Epithelial cell of proximal tubule (primary cell): ENCODE data around the gene NOS1AP. TPM values are rescaled to one million over a fixed set of nuclear protein-coding genes. Genes with fewer than 3 reads are reported as not detected.

ENCODE experiments used
- DNase-seq: peaks from one replicate; pipeline ENCODE4 v3.0.0-alpha.2; 2011; ENCODE audit warnings: low read depth
- H3K4me3 ChIP-seq: 2 replicates; pipeline ENCODE4 v1.5.1; 2011; ENCODE audit warnings: low read depth, mild to moderate bottlenecking, low read length
- CTCF ChIP-seq: conservative IDR thresholded peaks from 2 replicates; pipeline ENCODE4 v1.5.1; 2012; ENCODE audit warnings: low read depth, mild to moderate bottlenecking, low read length
- total RNA-seq: library from RNA; depleted of rRNA; stranded (reverse); fragments of >200 nt; gene quantifications from 2 replicates; pipeline ENCODE4 v1.2.3, GENCODE V29; 2015

The NOS1AP gene
- total RNA-seq, 1 donor from 2014 or later = 2.2 TPM

- H3K4me3 ChIP-seq = no peak overlapping the region
- DNase-seq = no peak
- no peak for TF ChIP-seq CTCF
Observed at GRCh38 chr1:162389971-162390370, 320.5 kb downstream of the NOS1AP start.

- DNase-seq = no peak
- TF ChIP-seq CTCF = no peak
- no peak overlapping the region for H3K4me3 ChIP-seq
Observed at GRCh38 chr1:162390396-162391185, 321.1 kb downstream of the NOS1AP start.

DNA sequence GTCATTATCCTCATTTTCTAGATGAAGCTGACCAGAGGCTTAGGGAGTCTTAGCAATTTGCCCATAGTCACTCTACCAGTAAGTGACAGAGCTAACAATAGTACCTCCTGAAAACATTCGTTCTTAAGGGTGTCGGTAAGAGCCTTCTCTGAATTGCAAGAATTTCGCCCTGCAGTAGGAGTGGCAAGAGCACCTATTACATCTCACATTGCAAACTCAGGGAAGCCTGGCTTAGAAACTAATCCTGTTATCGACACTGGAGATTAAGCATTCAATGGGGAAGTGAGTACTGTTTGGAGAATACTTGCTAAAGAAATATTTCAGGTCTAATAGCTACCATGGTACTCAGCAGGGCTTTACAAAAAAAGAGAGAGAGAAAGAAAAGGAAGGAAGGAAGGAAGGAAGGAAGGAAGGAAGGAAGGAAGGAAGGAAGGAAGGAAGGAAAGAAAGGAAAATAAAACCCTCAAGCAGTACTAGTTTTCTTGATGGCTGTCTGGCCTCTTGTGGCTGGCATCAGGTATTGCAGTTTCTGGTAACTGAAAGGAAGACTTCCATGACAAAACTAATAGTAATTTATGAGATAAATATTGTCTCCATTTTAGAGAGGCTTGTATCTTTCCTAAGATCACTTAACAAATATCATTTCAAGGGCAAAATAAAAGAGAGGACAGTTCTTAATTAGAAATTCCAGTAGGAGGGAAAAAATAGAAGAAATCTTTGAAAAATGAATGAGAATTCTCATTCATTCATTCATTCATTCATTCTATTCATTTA is 322.5 kb downstream of the NOS1AP start:
- H3K4me3 ChIP-seq = no peak overlapping the region
- no peak for DNase-seq
- peak; percentile 86 for TF ChIP-seq CTCF

DNA sequence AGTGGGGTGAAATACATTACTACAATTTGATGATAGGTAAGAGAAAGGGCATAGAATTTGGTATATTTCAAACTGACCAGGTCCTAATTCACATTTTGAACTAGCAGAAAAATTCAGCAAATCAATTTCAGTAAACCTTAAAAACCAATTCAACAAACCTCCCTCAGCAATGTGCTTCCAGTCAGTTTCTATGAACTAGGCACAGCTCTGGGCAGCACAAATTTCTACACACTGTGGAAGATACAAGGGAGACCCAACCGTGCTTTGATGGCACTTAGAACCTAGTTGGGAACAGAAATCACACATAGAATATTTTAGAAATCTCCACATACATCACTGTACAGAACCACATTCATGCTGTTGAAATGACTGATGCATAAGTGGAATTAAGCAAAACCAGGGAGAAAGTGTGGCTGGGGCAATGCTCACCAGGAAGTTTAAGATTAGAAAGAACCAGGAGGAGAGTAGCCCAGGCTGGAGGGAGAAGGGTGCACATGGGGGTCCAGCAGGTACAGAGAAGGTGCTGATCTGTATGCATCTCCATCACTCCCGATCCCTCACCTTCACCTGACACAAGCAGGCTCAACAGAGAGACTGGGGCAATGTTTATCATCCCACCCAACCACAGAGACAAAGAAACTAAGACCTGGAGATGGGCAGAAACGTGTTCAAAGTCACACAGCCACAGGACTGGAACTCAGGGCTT is 326.9 kb downstream of the NOS1AP start:
- DNase-seq = no peak
- no peak overlapping the region for H3K4me3 ChIP-seq
- TF ChIP-seq CTCF = no peak

DNA sequence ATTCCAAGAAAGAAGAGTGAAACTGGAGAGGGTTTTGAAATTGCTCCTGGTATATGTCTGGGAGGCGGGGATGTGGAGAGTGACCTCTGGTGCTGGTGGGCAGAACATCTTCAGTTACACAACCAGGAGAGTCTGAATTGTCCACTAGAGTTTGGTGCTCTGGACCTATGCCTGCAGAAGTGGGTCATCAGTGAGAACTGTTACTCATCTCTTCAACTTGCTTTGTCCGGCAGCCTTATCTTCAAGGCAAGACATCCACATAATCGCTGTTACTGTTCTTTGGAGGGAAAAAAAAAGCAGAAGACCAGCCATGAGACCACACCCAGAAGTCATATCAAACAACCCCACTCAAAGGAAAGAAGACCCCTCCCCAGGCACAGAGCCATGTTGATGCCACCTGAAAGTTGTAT is 327.6 kb downstream of the NOS1AP start:
- TF ChIP-seq CTCF = no peak
- H3K4me3 ChIP-seq = no peak overlapping the region
- DNase-seq = no peak

DNA sequence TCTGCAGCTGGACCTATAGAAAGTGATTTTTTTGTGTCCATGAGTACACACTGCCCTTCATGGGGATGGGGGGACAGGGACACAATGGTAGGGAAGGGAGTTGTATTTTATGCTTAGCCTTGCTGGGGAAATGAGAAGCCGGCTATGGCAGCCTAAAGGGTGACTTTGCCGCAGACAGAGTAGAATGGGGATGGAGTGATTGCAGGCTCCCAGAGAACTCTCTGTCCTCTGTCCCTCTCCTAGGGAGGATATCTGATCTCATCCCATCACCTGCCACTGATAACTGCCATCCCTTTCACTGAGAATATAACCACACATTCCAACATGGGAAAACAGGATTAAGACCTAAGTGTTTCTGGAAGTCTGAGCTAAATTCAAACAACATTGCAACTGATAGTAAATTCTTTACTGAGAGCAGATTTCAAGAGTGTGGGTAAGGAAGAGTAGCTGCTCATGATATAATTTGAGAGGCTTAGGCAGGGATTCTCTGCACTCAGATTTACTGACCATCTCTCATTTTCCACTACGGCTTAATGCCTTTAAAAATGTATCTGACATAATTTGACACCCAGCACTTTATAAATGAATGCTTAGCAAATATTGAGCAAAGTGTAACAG is 328.6 kb downstream of the NOS1AP start:
- no peak for TF ChIP-seq CTCF

More for the DNA sequence above, 328.6 kb downstream of the NOS1AP start:
- no peak for DNase-seq
- no peak overlapping the region for H3K4me3 ChIP-seq
